ENCODE measurements around the gene CIITA.

Gene CIITA

DNA sequence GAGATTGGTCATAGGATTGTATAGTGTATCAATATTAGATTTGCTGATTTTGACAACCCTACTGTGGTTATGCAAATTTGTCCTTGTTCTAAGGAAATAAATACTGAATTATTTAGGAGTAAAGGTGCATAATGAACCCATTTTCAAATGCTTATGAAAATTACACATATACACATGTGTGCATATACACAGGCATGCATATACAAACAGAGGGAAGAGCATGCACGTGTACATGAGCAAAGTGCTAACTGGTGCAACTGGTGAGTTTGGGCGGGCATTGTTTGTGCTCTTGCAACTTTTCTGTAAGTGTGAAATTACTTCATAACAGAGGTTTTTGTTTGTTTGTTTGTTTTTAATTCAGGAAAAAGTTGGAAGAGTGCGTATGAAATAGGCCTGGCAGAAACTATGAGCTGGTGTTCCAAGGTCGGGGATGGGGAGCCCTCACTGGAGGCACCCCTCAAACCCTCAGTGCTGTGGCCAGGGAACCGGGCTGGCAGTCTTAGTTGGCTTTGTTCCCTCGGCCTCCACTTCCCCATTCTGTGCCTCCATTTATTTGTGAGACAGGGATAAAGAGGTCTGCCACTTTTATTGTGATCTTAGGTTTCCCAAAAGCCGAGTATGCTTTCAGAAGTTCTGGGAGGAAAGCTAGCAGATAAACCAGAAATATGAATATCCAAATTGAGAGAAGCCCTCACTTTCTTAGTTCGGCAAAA, 59.4 kb downstream of the CIITA start:
- DNase-seq, result no peak

DNA sequence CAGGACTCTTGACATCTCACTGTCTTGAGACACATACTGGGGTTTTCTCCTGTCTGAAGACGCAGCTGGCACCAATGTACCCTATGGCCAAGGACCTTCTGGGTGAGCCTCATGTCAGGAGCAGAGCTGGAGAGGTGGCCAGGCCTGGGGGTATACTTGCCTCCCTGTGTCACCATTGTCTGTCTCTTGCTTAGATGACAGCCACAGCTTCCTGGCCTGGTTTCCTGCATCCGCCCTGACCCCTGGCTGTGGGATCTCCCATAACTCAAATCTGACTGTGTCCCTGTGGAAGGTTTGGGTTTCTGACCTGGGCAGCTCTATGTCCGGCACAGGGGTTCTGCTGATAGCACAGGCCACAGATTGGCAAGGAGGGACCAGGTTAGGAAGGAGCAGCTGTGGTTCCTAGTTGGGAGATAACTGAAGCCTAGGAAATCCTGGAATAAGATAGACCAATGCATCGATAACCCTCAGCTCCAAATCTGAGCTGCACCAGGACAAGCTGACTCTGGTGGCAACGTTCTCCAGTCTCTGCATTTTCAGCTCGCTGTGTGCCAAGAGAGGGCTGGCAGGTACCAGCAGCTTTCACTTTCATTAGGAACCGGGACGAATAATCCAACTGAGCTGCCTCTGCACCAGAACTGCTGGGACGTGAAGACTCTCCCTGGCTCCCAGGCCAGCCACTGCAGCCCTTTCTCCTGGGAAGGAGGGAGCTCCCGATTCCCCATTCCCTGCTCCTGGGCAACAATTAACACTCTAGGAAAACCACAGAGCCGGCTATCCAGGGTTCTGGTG, 60.3 kb downstream of the CIITA start:
- no peak for DNase-seq

DNA sequence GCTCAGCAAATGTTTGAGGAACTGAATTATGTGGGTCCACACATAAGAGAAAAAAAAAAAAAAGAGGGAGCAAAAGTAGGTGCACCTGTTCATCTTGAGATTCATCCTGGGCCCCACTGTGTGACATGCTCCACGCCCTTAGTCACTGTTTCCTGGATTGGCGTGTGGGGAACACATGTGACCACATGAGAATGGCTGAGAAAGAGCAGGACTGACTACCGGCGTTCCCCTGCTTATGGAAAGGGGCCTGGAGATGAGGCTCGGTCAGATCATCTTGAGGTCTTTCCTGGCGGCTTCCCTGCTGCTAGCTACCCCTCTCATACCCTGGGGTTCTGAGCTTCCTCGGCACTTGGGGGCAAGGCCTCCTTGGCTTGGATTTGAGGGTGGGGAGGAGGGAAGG, 61.3 kb downstream of the CIITA start:
- DNase-seq, result no peak

DNA sequence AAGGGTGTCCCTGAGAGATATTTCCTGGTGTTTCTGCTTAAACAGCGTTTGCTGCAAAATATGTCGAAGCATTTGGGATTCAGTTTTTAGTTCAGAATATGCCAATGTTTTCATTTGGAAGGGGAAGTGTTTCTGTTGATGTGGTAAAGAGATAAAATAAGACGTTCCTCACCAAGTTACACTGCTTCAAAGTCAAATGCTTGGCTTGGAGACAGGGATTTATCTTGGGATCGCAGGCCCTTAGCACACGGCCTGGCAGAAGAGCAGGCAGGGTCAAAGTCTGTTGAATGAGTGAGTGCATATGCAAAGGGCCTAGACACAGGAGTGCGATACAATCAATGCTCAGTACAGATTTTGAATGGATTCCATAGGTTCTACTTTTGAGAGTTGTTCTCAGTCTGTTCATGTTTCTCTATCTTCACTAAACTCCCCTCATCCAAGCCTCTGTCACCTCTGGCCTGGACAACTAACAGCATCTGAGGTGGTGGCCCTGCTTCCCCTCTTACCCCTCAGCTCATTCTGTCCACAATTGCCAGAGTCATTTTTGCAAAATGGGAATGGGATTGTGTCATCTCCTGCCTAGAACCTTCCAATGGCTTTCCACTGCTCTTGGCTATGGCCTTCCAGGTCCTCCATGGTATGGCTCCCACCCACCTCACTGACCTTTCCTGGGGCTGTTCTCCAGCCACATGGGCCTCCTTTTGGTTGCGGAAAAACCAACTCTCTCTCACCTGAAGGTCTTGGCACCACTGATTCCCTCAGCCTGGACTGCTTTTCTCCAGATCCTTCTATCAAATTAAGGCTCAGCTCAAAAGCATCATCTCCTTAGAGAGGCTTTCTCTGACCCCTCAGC, 62.0 kb downstream of the CIITA start:
- no peak for DNase-seq

DNA sequence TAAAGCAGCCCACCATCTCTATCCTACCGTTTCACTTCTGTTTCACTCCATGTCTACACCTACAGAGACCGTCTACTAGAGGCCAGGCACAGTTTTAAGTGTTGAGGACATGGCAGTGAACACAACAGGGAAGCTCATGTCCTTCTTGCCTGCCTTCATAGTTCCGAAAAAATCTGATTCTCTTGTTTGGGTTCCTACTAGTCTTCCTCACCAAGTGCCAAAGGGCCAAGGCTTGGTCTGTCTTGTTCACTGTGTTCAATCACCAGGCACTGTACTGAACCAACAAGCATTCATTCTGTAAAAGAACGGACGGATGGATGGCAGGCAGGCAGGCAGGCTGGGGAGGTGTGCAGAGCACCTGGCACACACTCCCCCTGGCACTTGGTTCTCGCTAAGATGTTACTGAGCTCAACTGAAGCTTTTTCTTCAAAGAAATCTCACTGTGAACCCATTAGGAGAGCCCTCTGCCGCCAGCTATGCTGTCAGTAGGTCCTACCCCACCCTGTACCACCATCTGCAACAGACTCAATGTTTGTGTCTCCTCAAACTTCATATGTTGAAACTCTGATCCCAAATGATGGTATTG, 62.7 kb downstream of the CIITA start:
- DNase-seq, result no peak

DNA sequence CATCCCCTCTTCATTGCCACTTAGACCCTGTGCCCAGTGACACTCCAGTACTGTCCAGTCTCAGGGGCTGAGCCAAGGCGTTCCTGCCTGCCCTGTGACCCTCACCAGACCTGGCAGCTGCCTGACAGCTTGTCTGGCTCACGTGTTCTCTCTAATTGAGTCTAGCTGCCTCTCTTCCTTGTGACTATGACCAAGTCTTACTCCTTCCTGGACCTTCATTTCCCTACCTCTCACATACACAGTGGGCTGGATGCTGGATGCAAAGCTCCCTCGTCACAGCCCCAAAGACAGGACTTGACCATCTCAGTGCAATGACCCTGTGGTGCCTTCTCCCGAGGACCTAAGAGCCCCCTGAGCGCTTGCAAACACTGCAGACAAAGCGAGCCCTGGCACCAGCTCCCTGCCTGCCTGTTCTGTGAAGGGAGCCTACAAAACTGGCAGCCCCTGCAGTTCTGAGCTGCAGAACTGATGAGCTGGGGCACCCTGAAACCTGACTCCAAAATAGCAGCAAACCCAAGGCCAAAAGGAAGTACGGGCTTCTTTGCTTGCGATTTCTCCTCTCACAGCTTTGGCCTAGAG, 63.6 kb downstream of the CIITA start:
- no peak for DNase-seq

DNA sequence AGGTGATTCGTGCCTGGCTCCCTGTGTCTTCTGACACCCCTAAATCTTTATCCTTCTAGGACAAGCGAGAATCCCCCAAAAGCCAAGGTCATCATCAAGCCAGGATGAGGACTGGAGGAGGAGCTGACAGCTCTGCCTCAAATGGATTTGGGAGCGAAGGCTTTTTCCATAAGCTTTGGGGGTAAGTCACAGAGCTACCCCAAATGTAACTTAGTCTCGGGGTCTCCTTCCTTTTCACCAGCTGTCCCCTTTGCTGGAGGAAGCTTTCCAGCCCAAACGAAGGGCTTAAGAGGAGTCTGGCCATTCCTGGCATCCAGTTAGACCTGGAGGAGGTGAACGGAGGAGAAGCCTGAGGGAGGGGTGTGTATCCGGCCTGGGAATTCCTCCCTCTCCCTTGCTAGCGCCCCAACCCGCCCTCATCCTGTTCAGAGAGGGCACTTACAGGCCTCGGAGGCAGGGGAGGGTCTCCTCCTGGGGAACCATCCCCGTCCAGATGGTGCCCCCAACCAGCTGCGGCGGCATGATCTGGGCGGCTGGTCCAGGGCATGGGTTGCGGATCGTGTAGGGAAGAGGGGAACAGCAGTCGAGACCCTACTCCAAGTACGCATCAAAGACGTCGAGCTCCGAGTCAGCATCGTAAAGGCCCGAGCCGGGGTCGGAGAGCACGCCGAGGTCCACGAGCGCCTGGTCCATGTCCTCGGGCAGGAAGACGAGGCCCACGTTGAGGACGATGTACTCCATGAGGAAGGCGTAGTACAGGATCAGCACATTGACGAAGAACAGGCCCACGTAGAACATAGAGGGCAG, 64.3 kb downstream of the CIITA start:
- DNase-seq, result peak in 2 of 3 experiments; percentile 53 to 57

DNA sequence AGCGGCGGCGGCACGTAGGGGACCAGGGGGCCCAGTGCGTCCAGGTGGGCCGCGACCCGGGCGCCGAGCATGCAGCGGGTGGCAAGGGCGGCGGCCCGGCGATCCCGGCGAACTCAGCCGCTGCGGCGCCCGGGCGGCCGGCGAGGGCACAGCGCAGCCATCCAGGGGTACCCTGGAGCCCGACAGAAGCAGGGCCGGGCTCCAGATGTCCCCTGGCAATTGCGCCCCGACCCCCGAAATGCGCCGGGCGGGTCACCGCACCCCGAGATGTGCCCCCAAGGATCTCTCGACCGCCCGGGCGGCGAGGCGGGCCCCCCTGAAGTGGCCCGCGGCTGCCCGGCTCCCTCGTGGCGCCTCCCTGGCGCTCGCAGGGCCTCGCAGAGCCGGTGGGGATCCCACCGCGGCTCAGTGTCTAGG, 64.9 kb downstream of the CIITA start:
- DNase-seq, result peak in 1 of 3 experiments; percentile 59

DNA sequence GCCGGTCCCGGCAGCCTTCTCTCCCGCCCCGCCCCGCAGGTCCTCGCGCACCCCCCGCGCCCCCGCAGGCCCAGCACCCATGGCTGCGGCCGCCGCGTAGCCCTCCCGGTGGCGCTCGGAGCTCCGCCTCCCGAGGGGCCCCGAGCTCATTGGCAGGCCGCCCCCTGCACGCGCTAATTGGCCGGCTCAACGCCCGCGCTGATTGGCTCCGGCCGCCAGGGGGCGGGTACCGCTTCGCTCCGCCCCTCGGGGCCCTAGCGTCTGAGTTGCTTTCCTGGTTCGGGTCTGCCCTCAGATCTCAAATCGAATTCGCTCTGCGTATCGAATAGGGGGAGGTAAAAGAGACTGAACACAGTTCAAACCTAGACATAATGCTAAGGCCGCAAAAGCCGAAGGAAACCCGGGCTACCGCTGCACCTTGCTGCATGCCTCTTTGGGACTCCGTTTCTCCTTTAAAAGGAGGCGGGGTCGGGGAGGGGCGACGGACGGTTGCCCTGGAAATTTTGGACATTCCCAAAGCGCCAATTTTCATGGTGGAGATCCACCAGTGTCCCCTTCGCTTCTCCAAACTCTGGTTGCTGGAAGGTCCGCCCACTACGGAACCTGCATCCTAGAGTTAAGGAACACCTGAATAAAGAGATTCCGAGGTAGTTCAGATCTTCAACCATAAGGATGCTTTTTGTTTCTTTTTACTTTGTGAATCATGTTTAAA, 65.5 kb downstream of the CIITA start, which contains the start of gene DEXI:
DEXI (minus strand) TSS at position 117 of the 712 bp plus-strand sequence. CDS start 463 bp downstream, outside the sequence.
- peak; percentile 90 to 94 (median 93) for DNase-seq

DNA sequence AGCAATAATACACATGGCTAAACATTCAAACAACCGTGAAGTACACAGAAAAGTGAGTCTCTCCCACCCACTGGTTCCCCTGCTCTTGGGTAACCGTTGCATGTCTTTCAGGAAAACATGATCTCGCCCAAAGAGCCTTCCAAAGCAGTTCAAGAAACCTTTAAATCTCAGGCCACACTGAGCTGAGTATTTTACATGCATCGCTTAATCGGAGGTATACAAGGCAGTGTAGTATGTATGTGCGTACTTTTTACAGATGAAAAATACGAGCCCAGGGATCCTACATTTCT, 66.0 kb downstream of the CIITA start:
- no peak for DNase-seq

DNA sequence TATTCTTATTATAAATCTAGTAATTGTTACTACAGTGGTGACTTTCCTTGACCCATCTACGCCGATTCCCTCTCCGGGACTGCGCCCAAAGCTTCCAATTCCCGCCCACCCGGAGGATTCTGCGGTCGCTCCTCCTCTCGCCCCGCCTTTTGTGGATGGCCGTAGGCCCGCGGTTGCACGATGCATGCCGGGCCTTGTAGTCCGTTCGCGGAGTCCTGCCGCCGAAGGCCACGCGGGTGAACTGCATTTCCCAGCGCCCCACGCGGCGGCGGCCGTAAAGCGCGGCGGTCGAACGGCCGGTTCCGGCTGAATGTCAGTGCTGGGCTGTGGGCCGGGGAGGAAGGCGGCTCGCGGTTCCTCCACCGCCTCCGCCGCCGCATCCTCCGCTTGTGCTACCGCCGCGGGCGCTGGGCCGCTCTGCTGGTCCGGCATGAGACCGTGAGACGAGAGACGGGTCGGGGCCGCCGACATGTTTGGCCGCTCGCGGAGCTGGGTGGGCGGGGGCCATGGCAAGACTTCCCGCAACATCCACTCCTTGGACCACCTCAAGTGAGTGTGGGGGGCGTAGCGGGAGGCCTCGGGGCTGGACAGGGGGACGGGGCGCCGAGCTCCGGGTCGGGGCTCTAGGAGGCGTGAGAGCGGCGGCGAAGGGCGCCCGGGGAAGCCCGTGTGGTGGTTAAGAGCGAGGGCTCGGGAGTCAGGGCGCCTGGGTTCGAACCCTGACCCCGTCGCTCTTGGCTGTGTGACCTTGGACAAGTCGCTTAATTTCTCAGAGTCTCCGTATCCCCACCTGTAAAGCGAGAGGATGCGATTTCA, 67.5 kb downstream of the CIITA start, which contains the start of gene CLEC16A:
CLEC16A (plus strand) TSS at position 316 of the 816 bp plus-strand sequence; CDS start at position 470, 154 bp downstream.
- DNase-seq, result peak; percentile 93 to 95 (median 95)

DNA sequence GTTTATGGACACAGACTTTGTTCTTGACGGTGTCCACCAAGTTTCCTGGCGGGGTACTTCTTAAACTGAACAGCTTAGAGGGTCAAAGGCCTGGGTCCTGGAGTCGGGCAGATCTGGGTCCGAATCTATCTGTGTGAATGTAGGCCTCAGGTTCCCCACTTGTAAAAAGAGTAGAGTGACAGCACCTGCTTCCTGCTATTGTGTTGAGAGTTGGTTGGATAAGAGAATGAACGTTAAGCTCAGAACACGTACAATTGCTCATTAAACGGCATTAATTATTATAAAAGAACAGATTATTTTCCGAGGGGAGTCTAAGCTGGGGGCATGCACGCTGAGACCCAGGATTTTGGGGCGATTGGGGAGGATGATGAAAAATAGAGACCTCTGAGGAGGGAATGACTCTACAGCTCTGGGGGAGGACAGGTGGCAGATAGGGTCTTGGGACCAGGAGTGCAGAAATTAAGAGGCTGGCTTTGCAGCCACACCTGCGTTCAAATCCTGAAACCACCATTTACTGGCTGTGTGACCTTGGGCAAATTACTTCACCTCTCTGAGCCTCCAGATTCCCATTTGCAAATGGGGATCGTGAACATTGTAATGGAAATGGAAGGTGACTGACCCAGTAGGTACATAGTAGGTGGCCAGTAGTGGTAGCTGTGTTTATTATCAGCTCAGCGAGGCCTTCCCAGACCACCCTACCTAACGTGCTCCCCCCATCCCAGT, 68.2 kb downstream of the CIITA start:
- DNase-seq, result no peak

DNA sequence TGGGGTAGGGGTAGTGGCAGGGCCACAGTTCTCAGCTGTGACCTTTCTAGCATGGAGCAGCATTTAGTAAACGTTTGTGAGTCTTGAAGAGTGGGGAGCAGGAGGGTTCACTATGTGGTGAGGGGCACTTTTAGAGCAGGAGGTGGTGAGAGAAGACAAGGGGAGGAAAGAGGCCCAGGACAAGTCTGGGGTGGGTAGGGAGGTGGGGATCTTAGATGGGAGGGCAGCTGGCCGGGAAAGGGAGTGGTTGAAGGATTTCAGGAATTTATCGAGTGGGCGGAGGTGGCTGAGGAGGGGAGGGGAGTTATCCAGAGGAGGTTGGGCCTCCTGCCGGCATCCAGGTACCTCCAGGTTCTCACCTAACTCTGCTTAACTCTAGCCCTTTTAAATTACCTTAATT, 69.3 kb downstream of the CIITA start:
- no peak for DNase-seq

DNA sequence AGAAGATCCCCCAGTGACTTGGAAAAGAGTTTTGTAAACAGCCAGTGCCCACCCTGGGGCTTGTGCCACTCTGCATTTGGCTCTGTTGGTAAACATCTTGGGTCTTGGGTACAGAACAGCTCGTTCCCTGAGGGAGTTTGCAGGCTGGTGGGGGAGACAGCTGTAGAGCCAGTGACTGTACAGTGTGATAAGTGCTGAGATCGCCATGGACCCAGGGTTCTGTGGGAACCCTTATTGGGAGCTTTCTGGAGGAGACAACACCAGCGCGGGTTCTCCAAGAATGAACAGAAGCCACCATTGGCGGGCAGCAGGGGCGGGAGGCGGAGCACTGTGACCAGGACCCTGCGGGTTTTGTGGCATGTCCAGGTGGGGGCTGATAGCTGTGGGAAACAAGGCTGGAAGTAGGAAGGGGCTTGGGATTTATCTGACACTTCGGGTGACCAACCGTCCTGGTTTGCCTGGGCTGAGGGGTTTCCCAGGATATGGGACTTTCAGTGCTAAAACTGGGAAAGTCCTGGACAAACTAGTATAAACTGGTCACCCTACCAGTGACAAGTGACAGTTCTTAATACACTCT, 70.3 kb downstream of the CIITA start:
- DNase-seq, result no peak

DNA sequence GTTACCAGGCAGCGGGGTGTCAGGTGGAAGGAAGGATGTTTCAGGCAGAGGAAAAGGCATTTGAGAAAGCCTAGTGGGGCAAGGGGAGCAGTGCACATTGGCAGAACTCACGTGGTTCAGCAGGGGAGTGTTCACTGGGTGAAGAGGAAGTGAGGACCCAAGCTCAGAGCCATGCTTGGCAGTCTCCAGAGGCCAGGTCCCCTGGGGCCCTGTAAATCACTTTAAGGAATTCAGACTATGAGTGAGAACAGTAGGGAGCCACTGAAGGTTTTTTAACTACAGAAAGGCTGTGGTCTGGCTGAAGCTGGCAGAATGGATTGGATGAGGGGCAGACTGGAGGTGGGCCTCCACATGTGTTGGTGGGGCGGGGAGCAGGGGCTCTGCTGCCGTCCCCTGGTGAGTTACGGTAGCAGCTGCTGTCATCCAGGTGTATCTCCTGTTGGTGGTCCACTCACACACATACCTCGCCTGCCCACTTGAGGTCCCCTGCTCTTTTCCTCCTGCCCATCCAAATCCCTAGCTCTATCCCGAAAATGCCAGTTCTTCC, 72.5 kb downstream of the CIITA start:
- no peak for DNase-seq

DNA sequence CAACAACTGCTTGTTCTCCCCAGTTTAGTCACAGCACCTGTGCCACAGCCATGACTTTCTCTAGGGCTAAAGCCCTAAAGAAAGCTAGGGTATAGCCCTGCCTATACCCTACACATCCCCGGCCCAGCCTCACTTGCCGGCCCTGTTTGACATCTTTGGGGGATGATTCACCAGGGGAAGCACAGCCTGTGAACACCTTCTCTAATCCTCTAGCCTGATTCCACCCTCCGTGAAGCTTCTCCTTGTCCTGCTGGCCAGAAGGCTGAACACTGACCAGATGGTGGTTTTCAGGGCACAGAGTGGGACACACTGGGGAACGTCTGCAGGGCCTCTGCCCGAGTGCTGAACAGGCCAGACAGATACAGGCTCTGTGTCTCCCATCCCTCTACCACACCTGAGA, 73.4 kb downstream of the CIITA start:
- no peak for DNase-seq

DNA sequence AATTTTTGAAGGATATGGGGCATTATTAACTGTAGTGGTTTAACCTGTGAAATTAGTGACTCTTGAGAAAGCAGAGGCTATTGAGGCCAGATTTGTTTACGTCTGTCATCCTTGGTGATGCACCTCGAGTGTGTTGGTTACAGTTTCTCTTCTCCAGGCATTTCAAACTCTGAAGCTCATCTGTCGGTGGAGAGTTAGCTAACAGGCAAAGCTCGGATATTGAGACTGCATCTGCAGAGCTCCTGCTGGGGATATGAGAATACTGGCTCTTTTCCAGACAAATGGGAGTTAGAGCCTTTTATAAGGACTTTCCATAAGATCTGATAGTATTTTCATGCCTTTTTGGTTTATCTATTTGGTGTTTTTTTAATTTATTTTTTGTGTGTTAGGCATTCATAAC, 74.0 kb downstream of the CIITA start:
- peak in 1 of 3 experiments; percentile 16 for DNase-seq

DNA sequence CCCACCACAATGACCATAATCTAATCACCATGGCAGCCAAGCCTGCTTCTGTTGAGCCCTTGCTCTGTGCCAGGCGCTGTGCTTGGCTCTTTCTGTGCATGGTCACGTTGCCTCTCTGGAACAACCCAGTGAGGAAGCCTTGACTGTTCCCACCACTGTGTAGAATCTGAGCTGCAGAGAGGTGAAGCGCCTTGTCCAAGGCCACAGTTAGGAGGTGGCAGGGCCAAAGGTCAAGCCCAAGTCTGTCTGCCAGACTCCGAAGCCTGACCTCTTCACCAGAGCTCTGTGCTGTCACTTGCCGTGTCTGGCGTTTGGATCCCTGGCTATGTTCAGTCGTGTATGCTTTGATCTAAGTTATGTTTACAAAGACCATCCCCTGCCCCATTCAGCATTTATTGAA, 77.9 kb downstream of the CIITA start:
- no peak for DNase-seq

All from NCI-H1417 (cell line).